ENCODE results near the gene TYW5. TPM values are rescaled to one million over a fixed set of nuclear protein-coding genes. Genes with fewer than 3 reads are reported as not detected.

Gene TYW5
- total and polyA plus RNA-seq, 12 donors = 4.6 to 16.9 (median 7.9) TPM

DNA sequence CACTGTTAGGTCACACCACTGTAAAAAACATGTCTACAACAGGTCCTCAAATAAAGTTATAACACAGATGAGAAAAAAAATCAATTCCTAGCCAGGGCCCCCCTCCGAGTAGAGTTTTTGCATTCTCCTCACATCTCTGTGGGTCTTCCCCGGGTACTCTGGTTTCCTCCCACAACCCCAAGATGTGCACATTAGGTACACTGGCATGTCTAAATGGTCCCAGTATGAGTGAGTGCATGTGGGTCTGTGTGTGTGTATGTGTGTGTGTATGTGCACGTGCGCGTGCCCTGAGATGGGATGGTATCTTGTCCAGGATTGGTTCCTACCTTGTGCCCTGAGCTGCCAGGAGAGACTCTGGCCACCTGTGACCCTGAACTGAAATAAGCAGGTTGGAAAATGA is 4.9 kb downstream of the TYW5 start:
- no peaks in the 10 kb centered on the region for H3K9me3 ChIP-seq (replicated peaks in 1 of 3)
- intact Hi-C loops (cut with DNase I) = no loop called here
- no peak for DNase-seq
- WGBS, 4 donors = 90 to 98% (median 93%) methylated on average over 5 of the region's 5 CpGs
- no peak overlapping the region for H3K27ac ChIP-seq
- peaks cover 0 to 16% of the 10 kb centered on the region in 2 donors for H3K36me3 ChIP-seq (replicated peaks in 1 of 2)
- H3K27me3 ChIP-seq = no peaks in the 10 kb centered on the region
- no peak for TF ChIP-seq CTCF (IDR thresholded peaks at IDR 0.05)
- TF ChIP-seq POLR2A (IDR thresholded peaks at IDR 0.05) = no peak
- H3K4me3 ChIP-seq = no peak overlapping the region
- peaks cover 12 to 64% of the 10 kb centered on the region in 2 donors for H3K4me1 ChIP-seq (replicated peaks in 1 of 2)

DNA sequence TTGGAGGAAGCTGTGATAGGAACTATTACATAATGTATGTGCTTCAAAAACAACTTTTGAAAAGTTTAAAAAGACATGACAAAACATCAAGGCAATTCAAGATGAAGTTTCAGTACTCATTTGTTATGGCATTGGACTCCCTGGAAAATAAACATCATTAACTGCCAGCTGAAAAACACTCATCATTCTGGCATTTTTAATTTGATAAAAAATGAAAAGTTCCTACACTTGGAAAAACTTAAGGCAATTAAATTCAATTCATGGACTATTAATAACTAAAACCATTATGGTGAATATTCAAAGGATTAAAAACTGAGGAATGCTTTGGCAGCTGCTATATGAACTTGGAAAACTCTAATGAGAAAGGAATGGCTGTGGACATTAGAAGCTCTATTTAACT is 8.5 kb downstream of the TYW5 start:
- TF ChIP-seq POLR2A (IDR thresholded peaks at IDR 0.05) = no peak
- TF ChIP-seq CTCF (IDR thresholded peaks at IDR 0.05) = no peak
- H3K36me3 ChIP-seq (replicated peaks in 1 of 2) = peaks cover 0 to 19% of the 10 kb centered on the region in 2 donors

GRCh38 chr2:199946196-199946595 is 9.1 kb downstream of the TYW5 start:
- no peak for TF ChIP-seq CTCF (IDR thresholded peaks at IDR 0.05)
- TF ChIP-seq POLR2A (IDR thresholded peaks at IDR 0.05) = no peak
- peaks cover 0 to 19% of the 10 kb centered on the region in 2 donors for H3K36me3 ChIP-seq (replicated peaks in 1 of 2)
- H3K9me3 ChIP-seq (replicated peaks in 1 of 3) = no peaks in the 10 kb centered on the region
- intact Hi-C loops (cut with DNase I) = loop anchor here in 1 of 2 donors (10.0 kb wide), 1 partner anchor 91 kb away; the partner anchor contains the start of gene FTCDNL1
- WGBS, 4 donors = 85 to 97% (median 94%) methylated on average over 1 of the region's 1 CpG
- H3K27me3 ChIP-seq = no peaks in the 10 kb centered on the region
- DNase-seq = no peak
- peaks cover 12 to 48% of the 10 kb centered on the region in 2 donors for H3K4me1 ChIP-seq (replicated peaks in 1 of 2)
- no peak overlapping the region for H3K4me3 ChIP-seq
- peak overlapping the region in 2 of 5 donors; percentile 27 to 53 for H3K27ac ChIP-seq

More for the DNA sequence above, 8.5 kb downstream of the TYW5 start:
- Histone ChIP-seq H3K27ac (peak overlapping the region in 3 of 5 donors; percentile 15 to 53 (median 27)), H3K4me1 (replicated peaks in 1 of 2) (peaks cover 12 to 48% of the 10 kb centered on the region in 2 donors), H3K9me3 (replicated peaks in 1 of 3) (no peaks in the 10 kb centered on the region), H3K27me3 (no peaks in the 10 kb centered on the region), H3K4me3 (no peak overlapping the region)
- no peak for DNase-seq
- intact Hi-C loops (cut with DNase I) = loop anchor here in 1 of 2 donors (10.0 kb wide), 1 partner anchor 92 kb away; the partner anchor contains the start of gene FTCDNL1

DNA sequence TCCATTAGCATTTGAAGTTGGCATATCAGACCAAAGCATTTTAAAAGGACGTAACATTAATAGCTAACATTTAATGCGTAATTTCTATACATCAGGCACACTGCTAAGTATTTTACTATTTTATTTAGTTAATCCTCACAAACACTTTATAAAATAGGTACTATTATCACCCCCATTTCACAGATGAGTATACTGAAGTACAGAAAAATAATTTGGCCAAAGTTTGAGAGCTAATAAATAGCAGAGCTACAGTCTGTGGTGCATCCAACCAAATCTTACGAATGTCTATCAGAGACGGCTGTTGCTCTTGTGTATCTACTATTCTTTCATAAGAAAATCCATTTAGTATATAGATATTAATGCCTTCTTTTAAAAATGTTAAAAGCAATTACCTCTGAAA is 11.9 kb downstream of the TYW5 start:
- TF ChIP-seq POLR2A (IDR thresholded peaks at IDR 0.05) = no peak
- DNase-seq = no peak
- intact Hi-C loops (cut with DNase I) = loop anchor here in 1 of 2 donors (10.0 kb wide), 1 partner anchor 89 kb away; the partner anchor contains the start of gene FTCDNL1
- peaks cover 0 to 25% of the 10 kb centered on the region in 2 donors for H3K36me3 ChIP-seq (replicated peaks in 1 of 2)
- H3K4me3 ChIP-seq = no peak overlapping the region
- H3K4me1 ChIP-seq (replicated peaks in 1 of 2) = peaks cover 12 to 38% of the 10 kb centered on the region in 2 donors
- no peaks in the 10 kb centered on the region for H3K9me3 ChIP-seq (replicated peaks in 1 of 3)
- no peaks in the 10 kb centered on the region for H3K27me3 ChIP-seq
- H3K27ac ChIP-seq = no peak overlapping the region
- WGBS, 4 donors = 94 to 98% (median 95%) methylated on average over 4 of the region's 4 CpGs

DNA sequence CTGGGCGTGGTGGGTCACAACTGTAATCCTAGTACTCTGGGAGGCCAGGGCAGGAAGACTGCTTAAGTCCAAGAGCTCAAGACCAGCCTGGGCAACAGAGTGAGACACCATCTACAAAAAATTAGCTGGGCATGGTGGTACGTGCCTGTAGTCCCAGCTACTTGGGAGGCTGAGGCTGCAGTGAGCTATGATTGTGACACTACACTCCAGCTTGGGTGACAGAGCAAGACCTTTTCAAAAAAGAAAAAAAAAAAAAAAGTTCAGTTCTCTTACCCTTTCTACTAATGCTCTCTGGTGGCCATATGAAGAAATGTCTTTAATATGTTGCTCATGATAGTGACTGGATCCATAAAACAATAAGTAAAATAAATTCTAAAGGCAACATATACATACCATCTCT is 14.9 kb downstream of the TYW5 start:
- peak in 4 of 7 donors; percentile 28 to 51 (median 40) for DNase-seq
- H3K27me3 ChIP-seq = no peaks in the 10 kb centered on the region
- intact Hi-C loops (cut with DNase I) = loop anchor here in 1 of 2 donors (10.0 kb wide), 1 partner anchor 86 kb away; the partner anchor contains the start of gene FTCDNL1
- H3K27ac ChIP-seq = no peak overlapping the region
- TF ChIP-seq POLR2A (IDR thresholded peaks at IDR 0.05) = no peak
- peak; percentile 18 to 64 (median 46) for TF ChIP-seq CTCF (IDR thresholded peaks at IDR 0.05)
- no peaks in the 10 kb centered on the region for H3K9me3 ChIP-seq (replicated peaks in 1 of 3)
- H3K36me3 ChIP-seq (replicated peaks in 1 of 2) = peaks cover 0 to 15% of the 10 kb centered on the region in 2 donors
- H3K4me3 ChIP-seq = no peak overlapping the region
- peaks cover 12 to 19% of the 10 kb centered on the region in 2 donors for H3K4me1 ChIP-seq (replicated peaks in 1 of 2)
- 62 to 79% (median 75%) methylated on average over 2 of the region's 2 CpGs for WGBS, 4 donors
